Measurements from ENCODE around the gene RNF223. TPM values are rescaled to one million over a fixed set of nuclear protein-coding genes. Genes with fewer than 3 reads are reported as not detected.

The RNF223 gene
- polyA plus RNA-seq, 1 experiment = not detected

GRCh38 chr1:1071486-1072298 lies 2.4 kb downstream of the RNF223 start:
- Histone ChIP-seq H3K36me3 (ENCODE audit: control insufficient read depth, insufficient read depth, low read length) (no peaks in the 10 kb centered on the region), H3K27me3 (ENCODE audit: control insufficient read depth, insufficient read depth, low read length) (no peaks in the 10 kb centered on the region; the same call in 1 of the 2 replicates), H3K4me3 (ENCODE audit: low read depth, low read length) (no peak overlapping the region)
- TF ChIP-seq CTCF (IDR thresholded peaks at IDR 0.05; ENCODE audit: insufficient read depth, low read depth, low read length) = no peak
- ChIA-PET POLR2A (no interaction called here), CTCF (interaction anchor here (0.6 to 1.3 kb wide), 3 partner anchors 13 to 72 kb away, joined by 3 read pairs; partner anchors contain the start of genes AGRN and HES4)
- DNase-seq (ENCODE audit: low read depth) = no peak

GRCh38 chr1:1069711-1070676 lies 4.1 kb downstream of the RNF223 start:
- Histone ChIP-seq H3K36me3 (ENCODE audit: control insufficient read depth, insufficient read depth, low read length) (no peaks in the 10 kb centered on the region), H3K27me3 (ENCODE audit: control insufficient read depth, insufficient read depth, low read length) (no peaks in the 10 kb centered on the region; the same call in 1 of the 2 replicates), H3K4me3 (ENCODE audit: low read depth, low read length) (peak overlapping the region; percentile 51)
- no peak for TF ChIP-seq CTCF (IDR thresholded peaks at IDR 0.05; ENCODE audit: insufficient read depth, low read depth, low read length)
- ChIA-PET CTCF (interaction anchor here (0.9 to 2.5 kb wide), 5 partner anchors 9 to 87 kb away, joined by 3 to 6 read pairs (median 4); no protein-coding TSS in a partner anchor), POLR2A (no interaction called here)
- DNase-seq (ENCODE audit: low read depth) = no peak

GRCh38 chr1:1069056-1069710 lies 4.9 kb downstream of the RNF223 start:
- no peaks in the 10 kb centered on the region for H3K27me3 ChIP-seq (ENCODE audit: control insufficient read depth, insufficient read depth, low read length)
- no peak for DNase-seq (ENCODE audit: low read depth)
- H3K4me3 ChIP-seq (ENCODE audit: low read depth, low read length) = peak overlapping the region; percentile 51
- no peaks in the 10 kb centered on the region for H3K36me3 ChIP-seq (ENCODE audit: control insufficient read depth, insufficient read depth, low read length)
- ChIA-PET CTCF (interaction anchor here (0.9 to 2.5 kb wide), 5 partner anchors 8 to 86 kb away, joined by 3 to 6 read pairs (median 4); no protein-coding TSS in a partner anchor), POLR2A (no interaction called here)
- no peak for TF ChIP-seq CTCF (IDR thresholded peaks at IDR 0.05; ENCODE audit: insufficient read depth, low read depth, low read length)

GRCh38 chr1:1068517-1069055 lies 5.5 kb downstream of the RNF223 start:
- H3K4me3 ChIP-seq (ENCODE audit: low read depth, low read length) = peak overlapping the region; percentile 51
- no peaks in the 10 kb centered on the region for H3K27me3 ChIP-seq (ENCODE audit: control insufficient read depth, insufficient read depth, low read length)
- DNase-seq (ENCODE audit: low read depth) = no peak
- POLR2A ChIA-PET = no interaction called here
- H3K36me3 ChIP-seq (ENCODE audit: control insufficient read depth, insufficient read depth, low read length) = no peaks in the 10 kb centered on the region
- CTCF ChIA-PET = interaction anchor here (1.1 to 2.5 kb wide), 3 partner anchors 9 to 84 kb away, joined by 3 to 6 read pairs (median 3); no protein-coding TSS in a partner anchor
- TF ChIP-seq CTCF (IDR thresholded peaks at IDR 0.05; ENCODE audit: insufficient read depth, low read depth, low read length) = no peak
